HEK293 (cell line): ENCODE results near the gene DHRS12.
A peak's percentile ranks its signal among the peaks of the same experiment; 100 is the strongest.

Experiments used
- CTCF ChIA-PET: fragments of 350-600 bp; formaldehyde crosslinking; extraction: SDS; loops from one replicate; lab custom pipeline; 2021; ENCODE audit warnings: antibody characterized with exemption; lab: Yijun Ruan, JAX
- POLR2A ChIA-PET: fragments of 300-600 bp; formaldehyde crosslinking; extraction: SDS; loops from one replicate; lab custom pipeline; 2020; ENCODE audit warnings: antibody characterized with exemption, inconsistent platforms; lab: Yijun Ruan, JAX
- H3K27ac ChIP-seq: fragments of 200-500 bp; sonication (Bioruptor generic); 2 replicates; pipeline ENCODE4 v1.5.1; 2014; ENCODE audit warnings: low read depth, low read length, control low read depth, inconsistent platforms; ENCODE audit errors: extremely low read depth
- H3K36me3 ChIP-seq, 2 experiments: fragments of 200-500 bp in 1 of 2; sonication (Bioruptor generic) in 1 of 2; 1 replicate in 1 of 2; 2 replicates in 1 of 2; pipeline ENCODE4 v1.5.1; 2014 to 2017; ENCODE audit warnings: inconsistent platforms in 2 of 2, low read length in 2 of 2; ENCODE audit not compliant: control insufficient read depth in 2 of 2, insufficient read depth in 1 of 2
- H3K4me1 ChIP-seq: fragments of 200-500 bp; sonication (Bioruptor generic); 2 replicates; pipeline ENCODE4 v1.5.1; 2014; ENCODE audit warnings: mild to moderate bottlenecking, low read length, inconsistent platforms; ENCODE audit not compliant: control insufficient read depth, insufficient read depth
- H3K4me3 ChIP-seq: 2 replicates; pipeline ENCODE4 v1.5.1; 2011; ENCODE audit warnings: low read depth, mild to moderate bottlenecking, control low read depth, low read length, moderate library complexity
- H3K9me3 ChIP-seq: fragments of 200-500 bp; sonication (Bioruptor generic); 2 replicates; pipeline ENCODE4 v1.5.1; 2014; ENCODE audit warnings: low read depth, low read length, inconsistent platforms; ENCODE audit not compliant: control insufficient read depth, insufficient read depth
- INSM2 ChIP-seq: fragments of 450-650 bp; formaldehyde crosslinking; IDR thresholded peaks from 2 replicates; pipeline ENCODE4 v1.5.1; 2016; ENCODE audit warnings: missing biosample characterization, missing genetic modification characterization
- KLF7 ChIP-seq: fragments of 450-650 bp; formaldehyde crosslinking; IDR thresholded peaks from 2 replicates; pipeline ENCODE4 v1.5.1; 2016; ENCODE audit warnings: missing biosample characterization, missing genetic modification characterization, borderline replicate concordance
- OSR2 ChIP-seq: fragments of 450-650 bp; formaldehyde crosslinking; IDR thresholded peaks from 2 replicates; pipeline ENCODE4 v1.5.1; 2016; ENCODE audit warnings: missing biosample characterization, missing genetic modification characterization
- OVOL3 ChIP-seq: fragments of 450-650 bp; formaldehyde crosslinking; IDR thresholded peaks from 2 replicates; pipeline ENCODE4 v1.5.1; 2016; ENCODE audit warnings: missing biosample characterization, missing genetic modification characterization
- SETDB1 ChIP-seq: IDR thresholded peaks from one replicate; pipeline ENCODE4 v1.6.1; 2017; ENCODE audit warnings: mild to moderate bottlenecking, low read length, moderate library complexity, mixed read lengths; ENCODE audit not compliant: insufficient read length
- WT1 ChIP-seq: fragments of 450-650 bp; formaldehyde crosslinking; IDR thresholded peaks from 2 replicates; pipeline ENCODE4 v1.5.1; 2016; ENCODE audit warnings: missing biosample characterization, missing genetic modification characterization
- YY1 ChIP-seq: fragments of 450-650 bp; formaldehyde crosslinking; IDR thresholded peaks from 2 replicates; pipeline ENCODE4 v1.5.1; 2018; ENCODE audit warnings: missing biosample characterization, missing genetic modification characterization
- ZBTB17 ChIP-seq: fragments of 450-650 bp; formaldehyde crosslinking; IDR thresholded peaks from 2 replicates; pipeline ENCODE4 v1.5.1; 2016; ENCODE audit warnings: missing biosample characterization, missing genetic modification characterization
- ZBTB21 ChIP-seq: fragments of 450-650 bp; formaldehyde crosslinking; IDR thresholded peaks from 2 replicates; pipeline ENCODE4 v1.5.1; 2017; ENCODE audit warnings: missing biosample characterization, missing genetic modification characterization
- ZBTB49 ChIP-seq: fragments of 450-650 bp; formaldehyde crosslinking; IDR thresholded peaks from 2 replicates; pipeline ENCODE4 v1.5.1; 2016; ENCODE audit warnings: missing biosample characterization, missing genetic modification characterization, low read depth
- ZFP41 ChIP-seq: fragments of 450-650 bp; formaldehyde crosslinking; IDR thresholded peaks from 2 replicates; pipeline ENCODE4 v1.5.1; 2016; ENCODE audit warnings: missing biosample characterization, missing genetic modification characterization, borderline replicate concordance
- ZNF133 ChIP-seq: fragments of 450-650 bp; formaldehyde crosslinking; IDR thresholded peaks from 2 replicates; pipeline ENCODE4 v1.5.1; 2016; ENCODE audit warnings: missing biosample characterization, missing genetic modification characterization
- ZNF175 ChIP-seq: fragments of 450-650 bp; formaldehyde crosslinking; IDR thresholded peaks from 2 replicates; pipeline ENCODE4 v1.5.1; 2016; ENCODE audit warnings: missing biosample characterization, missing genetic modification characterization
- ZNF211 ChIP-seq: fragments of 450-650 bp; formaldehyde crosslinking; IDR thresholded peaks from 2 replicates; pipeline ENCODE4 v1.5.1; 2016; ENCODE audit warnings: low read depth, missing biosample characterization, missing genetic modification characterization
- ZNF266 ChIP-seq: fragments of 450-650 bp; formaldehyde crosslinking; IDR thresholded peaks from 2 replicates; pipeline ENCODE4 v1.5.1; 2016; ENCODE audit warnings: missing biosample characterization, missing genetic modification characterization, low read depth
- ZNF341 ChIP-seq: fragments of 450-650 bp; formaldehyde crosslinking; IDR thresholded peaks from 2 replicates; pipeline ENCODE4; 2016; ENCODE audit warnings: low read depth, missing biosample characterization, missing genetic modification characterization
- ZNF362 ChIP-seq: fragments of 450-650 bp; formaldehyde crosslinking; IDR thresholded peaks from 2 replicates; pipeline ENCODE4 v1.5.1; 2016; ENCODE audit warnings: missing biosample characterization, missing genetic modification characterization
- ZNF391 ChIP-seq: fragments of 450-650 bp; formaldehyde crosslinking; IDR thresholded peaks from 2 replicates; pipeline ENCODE4 v1.5.1; 2016; ENCODE audit warnings: low read depth, missing biosample characterization, missing genetic modification characterization, borderline replicate concordance
- ZNF398 ChIP-seq: fragments of 450-650 bp; formaldehyde crosslinking; IDR thresholded peaks from 2 replicates; pipeline ENCODE4 v1.5.1; 2017; ENCODE audit warnings: missing biosample characterization, missing genetic modification characterization
- ZNF530 ChIP-seq: fragments of 450-650 bp; formaldehyde crosslinking; IDR thresholded peaks from 2 replicates; pipeline ENCODE4 v1.5.1; 2016; ENCODE audit warnings: low read depth, missing biosample characterization, missing genetic modification characterization
- ZNF558 ChIP-seq: fragments of 450-650 bp; formaldehyde crosslinking; IDR thresholded peaks from 2 replicates; pipeline ENCODE4 v1.5.1; 2016; ENCODE audit warnings: missing biosample characterization, missing genetic modification characterization
- ZNF621 ChIP-seq: fragments of 450-650 bp; formaldehyde crosslinking; IDR thresholded peaks from 2 replicates; pipeline ENCODE4 v1.5.1; 2017; ENCODE audit warnings: missing biosample characterization, missing genetic modification characterization
- ZNF626 ChIP-seq: fragments of 450-650 bp; sonication (Bioruptor Pico); formaldehyde crosslinking; IDR thresholded peaks from 2 replicates; pipeline ENCODE4 v1.5.1; 2018; ENCODE audit warnings: missing biosample characterization, missing genetic modification characterization, inconsistent platforms
- ZNF670 ChIP-seq: fragments of 450-650 bp; formaldehyde crosslinking; IDR thresholded peaks from 2 replicates; pipeline ENCODE4 v1.5.1; 2016; ENCODE audit warnings: missing biosample characterization, missing genetic modification characterization, low read depth
- ZNF768 ChIP-seq: fragments of 450-650 bp; formaldehyde crosslinking; IDR thresholded peaks from 2 replicates; pipeline ENCODE4 v1.5.1; 2018; ENCODE audit warnings: missing biosample characterization, mild to moderate bottlenecking, missing genetic modification characterization

DHRS12 gene

GRCh38 chr13:51756651-51757050 is 47.3 kb downstream of the DHRS12 start:
- CTCF ChIA-PET: no interaction called here
- POLR2A ChIA-PET: interaction anchor here (0.7 kb wide), 1 partner anchor 18 kb away, joined by 4 read pairs; no protein-coding TSS in a partner anchor
- peaks cover 4 to 18% of the 10 kb centered on the region in 2 experiments; a peak in 1 of 3 replicates for H3K36me3 ChIP-seq

GRCh38 chr13:51747438-51748434 is 56.2 kb downstream of the DHRS12 start:
- CTCF ChIA-PET: interaction anchor here (1.7 kb wide), 1 partner anchor 50 kb away, joined by 3 read pairs; no protein-coding TSS in a partner anchor
- no peak overlapping the region for H3K27ac ChIP-seq
- TF ChIP-seq ZNF621 (tag by site-specific recombination) (no peak), INSM2 (tag by site-specific recombination) (no peak), SETDB1 (peak; percentile 77), ZNF211 (no peak), ZBTB17 (tag by site-specific recombination) (no peak)
- TF ChIP-seq, all 188 proteins: peak for 1
- H3K4me3 ChIP-seq: no peak overlapping the region
- H3K9me3 ChIP-seq: no peaks in the 10 kb centered on the region
- H3K36me3 ChIP-seq: peaks cover 3 to 4% of the 10 kb centered on the region in 2 experiments; a peak in 1 of 3 replicates
- POLR2A ChIA-PET: no interaction called here
- H3K4me1 ChIP-seq: no peaks in the 10 kb centered on the region

More at GRCh38 chr13:51756651-51757050, 47.3 kb downstream of the DHRS12 start:
- H3K9me3 ChIP-seq: no peaks in the 10 kb centered on the region
- H3K4me3 ChIP-seq: no peak overlapping the region
- H3K27ac ChIP-seq: no peak overlapping the region
- TF ChIP-seq ZNF398 (tag by site-specific recombination) (no peak), ZNF391 (tag by site-specific recombination) (no peak), ZNF175 (tag by site-specific recombination) (no peak), ZNF133 (no peak), ZFP41 (tag by site-specific recombination) (no peak), OVOL3 (tag by site-specific recombination) (no peak), ZBTB21 (tag by site-specific recombination) (no peak), ZNF626 (tag by site-specific recombination) (no peak), WT1 (no peak), ZNF266 (tag by site-specific recombination) (no peak), OSR2 (tag by site-specific recombination) (no peak), ZNF341 (no peak), ZNF558 (no peak), KLF7 (tag by site-specific recombination) (no peak), YY1 (tag by site-specific recombination) (no peak), ZNF530 (tag by site-specific recombination) (no peak), ZNF768 (tag by site-specific recombination) (no peak), ZNF670 (tag by site-specific recombination) (no peak), ZNF362 (tag by site-specific recombination) (no peak), ZBTB49 (tag by site-specific recombination) (no peak)
- no peaks in the 10 kb centered on the region for H3K4me1 ChIP-seq
